Choroid plexus epithelial cell (primary cell): ENCODE data around the gene LRIT1.

ENCODE experiments used
- DNase-seq: peaks from one replicate; pipeline ENCODE4 v3.0.0-alpha.2; 2010; ENCODE audit warnings: low read depth
- H3K4me3 ChIP-seq: 2 replicates; pipeline ENCODE4 v1.5.1; 2011; ENCODE audit warnings: low read depth, mild to moderate bottlenecking, control low read depth, low read length, moderate library complexity
- CTCF ChIP-seq: conservative IDR thresholded peaks from 2 replicates; pipeline ENCODE4 v1.5.1; 2011; ENCODE audit warnings: low read depth, mild to moderate bottlenecking, control low read depth, inconsistent platforms, low read length, moderate library complexity

LRIT1 gene

GRCh38 chr10:84227810-84228209, 13.5 kb downstream of the LRIT1 start:
- no peak for TF ChIP-seq CTCF
- DNase-seq: no peak
- no peak overlapping the region for H3K4me3 ChIP-seq

- DNase-seq: no peak
- H3K4me3 ChIP-seq: no peak overlapping the region
- TF ChIP-seq CTCF: no peak
Observed at GRCh38 chr10:84226616-84227015, 14.7 kb downstream of the LRIT1 start.

DNA sequence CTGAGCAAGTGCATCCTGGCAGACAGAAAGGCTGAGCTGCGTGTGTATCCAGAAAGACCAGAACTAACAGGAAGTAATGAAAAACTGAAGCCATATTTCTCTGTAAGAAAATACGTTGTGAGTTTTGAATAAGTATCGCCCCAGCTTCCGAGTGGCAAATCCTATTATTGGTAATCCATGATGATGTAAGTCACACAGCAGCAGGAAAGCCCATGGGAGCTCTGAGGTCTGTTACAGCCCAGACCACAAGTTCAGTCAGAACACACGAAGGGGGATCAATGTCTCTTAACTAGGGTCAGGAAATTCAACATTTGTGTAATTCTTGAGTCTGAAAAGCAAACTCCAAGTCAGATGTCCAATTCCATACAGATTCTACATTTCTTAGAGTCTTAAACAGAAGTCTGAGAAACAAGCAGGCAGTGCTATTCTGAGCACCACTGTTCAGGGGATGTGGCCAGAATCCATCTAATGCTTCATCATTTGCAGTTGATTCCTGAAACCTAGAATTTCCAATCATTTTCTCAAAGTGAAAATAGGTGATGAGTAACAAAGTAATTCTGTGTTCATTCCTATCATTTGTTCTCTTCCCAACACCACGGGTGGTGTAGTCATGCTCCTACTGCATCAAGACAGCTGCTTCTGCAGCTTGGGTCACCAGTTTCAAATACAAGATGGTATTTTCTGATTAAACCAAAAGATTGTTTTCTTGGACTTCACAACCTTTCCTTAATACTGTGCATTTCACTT, 15.7 kb downstream of the LRIT1 start, which contains the start of gene LRIT2:
Gene LRIT2, minus strand, starts transcription at position 118 of the 747 bp plus-strand sequence. Its CDS starts 24 bp downstream, at position 94.
- no peak within 1 kb of the TSS for H3K4me3 ChIP-seq
- DNase-seq: no peak
- TF ChIP-seq CTCF: no peak

GRCh38 chr10:84224411-84225028, 16.8 kb downstream of the LRIT1 start:
- no peak for DNase-seq
- no peak overlapping the region for H3K4me3 ChIP-seq
- no peak for TF ChIP-seq CTCF

DNA sequence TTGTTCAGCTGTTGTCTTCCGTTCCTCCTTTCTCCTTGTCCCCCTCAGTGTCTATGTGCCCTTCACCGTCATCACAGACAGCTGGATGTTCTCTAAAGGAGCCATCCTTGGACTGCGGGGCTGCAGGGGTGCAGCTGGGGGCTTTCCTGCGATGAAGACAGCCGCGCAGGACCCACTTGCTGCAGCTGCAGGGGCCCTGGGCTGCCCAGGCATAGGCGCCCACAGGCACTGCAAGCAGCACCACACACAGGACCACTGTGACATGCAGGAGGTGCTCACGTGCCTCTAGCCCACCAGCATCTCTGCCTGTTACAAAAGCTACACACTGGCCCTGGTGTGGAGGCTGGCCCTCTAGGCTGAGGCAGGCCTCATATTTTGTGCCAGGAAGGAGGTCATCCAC, 19.4 kb downstream of the LRIT1 start:
- TF ChIP-seq CTCF: no peak

GRCh38 chr10:84217746-84218145, 23.6 kb downstream of the LRIT1 start:
- DNase-seq: no peak
- no peak for TF ChIP-seq CTCF
- no peak overlapping the region for H3K4me3 ChIP-seq

More for the DNA sequence above, 19.4 kb downstream of the LRIT1 start:
- no peak for DNase-seq
- H3K4me3 ChIP-seq: no peak overlapping the region

GRCh38 chr10:84216834-84217233, 24.5 kb downstream of the LRIT1 start:
- no peak for DNase-seq
- TF ChIP-seq CTCF: no peak

More at GRCh38 chr10:84216834-84217233, 24.5 kb downstream of the LRIT1 start:
- H3K4me3 ChIP-seq: no peak overlapping the region
